NCI-H2107 treated with DMSO at 0.1 percent for 48 hours (cell line): ENCODE measurements around the gene PIM1.
"Not testable (repeated sequence)": the region's sequence is repeated elsewhere in the genome, so short reads cannot be mapped to it uniquely, and the experiment has no call there.

ENCODE experiments used
- DNase-seq: peaks from one replicate; lab custom pipeline; 2025; ENCODE audit not compliant: unreplicated experiment; lab: John Stamatoyannopoulos, UW

The PIM1 gene

DNA sequence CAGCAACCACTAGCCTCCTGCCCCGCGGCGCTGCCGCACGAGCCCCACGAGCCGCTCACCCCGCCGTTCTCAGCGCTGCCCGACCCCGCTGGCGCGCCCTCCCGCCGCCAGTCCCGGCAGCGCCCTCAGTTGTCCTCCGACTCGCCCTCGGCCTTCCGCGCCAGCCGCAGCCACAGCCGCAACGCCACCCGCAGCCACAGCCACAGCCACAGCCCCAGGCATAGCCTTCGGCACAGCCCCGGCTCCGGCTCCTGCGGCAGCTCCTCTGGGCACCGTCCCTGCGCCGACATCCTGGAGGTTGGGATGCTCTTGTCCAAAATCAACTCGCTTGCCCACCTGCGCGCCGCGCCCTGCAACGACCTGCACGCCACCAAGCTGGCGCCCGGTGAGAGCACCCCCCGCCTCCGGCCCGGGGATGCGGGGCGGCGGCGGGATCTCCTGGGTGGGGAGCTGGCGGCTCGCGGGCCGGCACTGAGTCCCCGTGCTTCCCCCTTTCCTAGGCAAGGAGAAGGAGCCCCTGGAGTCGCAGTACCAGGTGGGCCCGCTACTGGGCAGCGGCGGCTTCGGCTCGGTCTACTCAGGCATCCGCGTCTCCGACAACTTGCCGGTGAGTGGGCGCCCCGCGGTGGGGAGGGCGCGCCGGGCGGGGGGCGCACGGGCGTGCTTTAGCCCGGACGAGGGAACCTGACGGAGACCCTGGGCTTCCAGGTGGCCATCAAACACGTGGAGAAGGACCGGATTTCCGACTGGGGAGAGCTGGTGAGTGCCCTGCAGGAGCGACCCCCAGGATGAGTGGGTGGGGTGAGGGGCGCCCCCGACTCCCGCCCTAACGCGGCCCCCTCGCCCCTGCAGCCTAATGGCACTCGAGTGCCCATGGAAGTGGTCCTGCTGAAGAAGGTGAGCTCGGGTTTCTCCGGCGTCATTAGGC, 585 bp downstream of the PIM1 start:
- no peak for DNase-seq

DNA sequence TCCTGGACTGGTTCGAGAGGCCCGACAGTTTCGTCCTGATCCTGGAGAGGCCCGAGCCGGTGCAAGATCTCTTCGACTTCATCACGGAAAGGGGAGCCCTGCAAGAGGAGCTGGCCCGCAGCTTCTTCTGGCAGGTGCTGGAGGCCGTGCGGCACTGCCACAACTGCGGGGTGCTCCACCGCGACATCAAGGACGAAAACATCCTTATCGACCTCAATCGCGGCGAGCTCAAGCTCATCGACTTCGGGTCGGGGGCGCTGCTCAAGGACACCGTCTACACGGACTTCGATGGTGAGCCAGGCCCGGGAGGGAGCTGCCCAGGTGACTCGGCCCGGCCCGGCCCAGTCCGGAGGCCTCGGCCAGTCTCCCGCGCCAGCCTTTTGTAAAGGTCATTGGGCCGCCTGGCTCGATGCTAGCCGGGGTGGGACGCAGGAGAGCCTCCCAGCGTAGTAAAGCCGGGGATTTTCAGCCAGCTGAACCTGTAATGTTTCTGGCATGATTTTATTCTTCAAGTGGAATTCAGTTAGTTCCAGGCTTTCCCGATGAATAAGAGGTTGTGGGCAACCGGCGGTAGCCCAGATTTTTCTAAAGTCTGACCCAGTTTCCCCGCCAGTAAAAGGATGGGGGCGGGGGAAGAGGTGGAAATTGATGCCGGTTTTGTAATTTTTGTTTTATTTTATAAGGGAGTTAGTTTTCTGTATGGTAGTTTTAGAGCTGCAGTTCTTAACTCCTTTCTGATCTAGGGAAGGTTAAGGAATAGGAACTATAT, 1.4 kb downstream of the PIM1 start:
- DNase-seq: no peak

DNA sequence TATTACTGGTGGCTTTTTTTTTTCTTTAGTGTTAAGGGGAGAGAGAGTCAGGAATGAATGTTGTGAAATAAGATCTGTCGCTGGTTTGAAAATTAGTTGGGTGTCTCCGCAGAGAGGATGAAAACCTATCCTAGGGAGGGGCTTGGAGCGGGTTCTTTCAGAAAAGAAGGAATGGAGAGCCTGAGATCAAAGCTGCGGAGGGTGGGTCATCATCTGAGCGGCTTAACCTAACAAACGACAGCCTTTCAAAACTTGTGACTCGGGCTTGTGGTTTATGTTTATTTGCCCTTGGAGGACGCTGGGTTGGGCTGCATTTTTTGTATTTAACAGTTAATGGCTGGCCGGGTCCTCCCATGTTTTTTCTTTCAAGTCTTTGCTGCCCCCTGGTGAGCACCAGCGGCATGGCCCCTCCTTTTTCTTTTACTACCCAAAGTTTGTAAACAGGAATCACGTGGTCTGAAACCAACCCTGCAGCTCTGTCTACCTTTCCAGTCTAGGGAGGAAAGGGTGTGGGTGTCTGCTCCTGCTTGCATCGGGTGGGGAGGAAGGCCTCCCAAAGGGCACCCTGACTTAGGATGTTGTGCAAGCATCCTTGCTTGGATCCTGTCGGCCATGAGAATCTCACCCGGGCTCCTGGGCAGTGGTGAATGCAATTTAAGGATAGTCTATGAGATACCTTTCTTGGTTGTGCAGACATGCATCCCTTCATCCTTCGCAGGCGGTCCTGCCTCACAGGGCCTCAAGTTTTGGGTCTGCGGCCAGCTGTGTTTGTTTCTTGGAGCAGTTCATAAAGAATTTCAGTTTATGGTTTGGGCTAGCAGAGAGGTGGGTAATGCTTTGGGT, 2.2 kb downstream of the PIM1 start:
- DNase-seq: peak; percentile 71

DNA sequence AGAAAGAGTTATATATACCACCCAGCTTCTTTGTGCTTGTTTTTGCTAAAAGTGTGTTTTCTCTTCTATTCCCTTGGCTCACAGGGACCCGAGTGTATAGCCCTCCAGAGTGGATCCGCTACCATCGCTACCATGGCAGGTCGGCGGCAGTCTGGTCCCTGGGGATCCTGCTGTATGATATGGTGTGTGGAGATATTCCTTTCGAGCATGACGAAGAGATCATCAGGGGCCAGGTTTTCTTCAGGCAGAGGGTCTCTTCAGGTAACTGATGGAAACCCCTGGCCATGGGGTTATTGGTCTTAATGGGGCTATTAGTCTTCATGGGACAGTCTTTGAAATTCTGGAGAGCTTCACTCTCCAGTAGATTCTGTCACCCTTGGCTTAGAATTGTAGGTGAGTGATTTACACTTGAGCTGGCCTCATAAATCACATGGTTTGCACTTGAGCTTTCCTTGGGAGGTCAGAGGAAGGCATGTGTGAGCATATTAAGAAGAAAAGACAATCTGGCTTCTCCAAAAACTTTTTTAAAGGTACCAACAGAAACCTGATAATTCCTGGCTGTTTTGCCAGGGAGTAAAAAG, 3.0 kb downstream of the PIM1 start:
- no peak for DNase-seq

- DNase-seq: no peak
These were observed 3.7 kb downstream of the PIM1 start for GRCh38 chr6:37173493-37174195.

DNA sequence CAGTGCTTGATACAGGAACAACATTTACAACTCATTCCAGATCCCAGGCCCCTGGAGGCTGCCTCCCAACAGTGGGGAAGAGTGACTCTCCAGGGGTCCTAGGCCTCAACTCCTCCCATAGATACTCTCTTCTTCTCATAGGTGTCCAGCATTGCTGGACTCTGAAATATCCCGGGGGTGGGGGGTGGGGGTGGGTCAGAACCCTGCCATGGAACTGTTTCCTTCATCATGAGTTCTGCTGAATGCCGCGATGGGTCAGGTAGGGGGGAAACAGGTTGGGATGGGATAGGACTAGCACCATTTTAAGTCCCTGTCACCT, 4.2 kb downstream of the PIM1 start:
- DNase-seq: no peak

- no peak for DNase-seq
These were observed 4.8 kb downstream of the PIM1 start for GRCh38 chr6:37174515-37175331.

DNA sequence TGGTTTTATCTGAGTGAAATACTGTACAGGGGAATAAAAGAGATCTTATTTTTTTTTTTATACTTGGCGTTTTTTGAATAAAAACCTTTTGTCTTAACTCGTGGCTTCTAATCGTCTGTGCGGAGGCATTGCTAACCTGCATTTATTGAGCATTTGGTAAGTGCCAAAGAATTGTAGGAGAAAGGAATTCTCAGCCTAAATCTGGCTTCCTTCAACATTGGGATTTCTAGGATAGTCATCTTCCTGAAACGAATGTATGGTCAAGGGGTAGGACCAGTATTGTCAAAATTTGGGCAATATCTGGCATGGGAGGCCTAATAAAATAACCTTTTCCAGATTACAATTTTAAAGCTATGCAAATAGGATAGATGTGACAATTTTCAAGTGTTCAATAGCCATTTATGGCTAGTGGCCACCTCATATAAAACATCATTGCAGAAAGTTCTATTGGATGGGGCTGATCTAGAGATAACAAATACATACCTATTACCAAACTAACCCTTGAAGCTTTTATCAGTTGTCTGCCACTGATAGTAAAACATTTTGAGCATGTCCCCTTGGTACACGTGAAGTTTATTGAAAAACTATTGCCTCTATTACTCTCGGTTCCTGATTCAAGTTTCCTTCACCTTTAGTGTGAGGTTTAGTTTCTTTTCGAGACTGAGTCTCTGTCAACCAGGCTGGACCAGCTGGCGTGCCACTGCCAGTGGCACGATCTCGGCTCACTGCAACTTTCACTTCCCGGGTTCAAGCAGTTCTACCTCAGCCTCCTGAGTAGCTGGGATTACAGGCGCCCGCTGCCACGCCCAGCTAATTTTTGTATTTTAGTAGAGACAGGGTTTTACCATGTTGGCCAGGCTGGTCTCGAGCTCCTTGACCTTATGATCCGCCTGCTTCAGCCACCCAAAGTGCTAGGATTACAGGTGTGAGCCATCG, 5.6 kb downstream of the PIM1 start:
- DNase-seq: no peak

DNA sequence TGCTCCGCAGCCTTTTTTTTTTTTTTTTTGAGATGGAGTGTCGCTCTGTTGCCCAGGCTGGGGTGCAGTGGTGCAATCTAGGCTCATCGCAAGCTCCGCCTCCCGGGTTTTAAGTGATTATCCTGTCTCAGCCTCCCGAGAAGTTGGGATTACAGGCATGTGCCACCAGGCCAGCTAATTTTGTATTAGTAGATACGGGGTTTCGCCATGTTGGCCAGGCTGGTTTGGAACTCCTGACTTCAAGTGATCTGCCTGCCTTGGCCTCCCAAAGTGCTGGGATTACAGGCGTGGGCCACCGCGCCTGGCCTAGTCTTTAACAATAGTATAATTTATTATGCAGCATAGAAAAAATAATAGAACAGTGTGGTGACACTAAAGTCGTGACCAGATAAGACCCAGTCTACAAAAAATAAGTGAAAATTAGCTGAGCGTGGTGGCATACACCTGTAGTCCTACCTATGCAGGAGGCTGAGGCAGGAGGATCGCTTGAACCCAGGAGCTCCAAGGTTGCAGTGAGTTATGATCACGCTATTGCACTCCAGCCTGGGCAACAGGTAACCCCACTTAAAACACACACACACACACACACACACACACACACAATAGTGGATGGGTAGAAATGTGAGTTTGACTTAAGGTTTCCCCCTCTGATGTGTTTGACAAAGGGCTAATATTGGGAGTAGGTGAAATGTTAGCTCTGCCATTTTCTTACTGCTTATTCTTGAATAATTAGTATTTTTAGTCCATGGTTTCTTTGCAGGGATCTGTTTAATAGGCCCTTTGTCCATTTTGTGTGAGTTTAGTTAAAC, 6.5 kb downstream of the PIM1 start:
- DNase-seq: no peak

DNA sequence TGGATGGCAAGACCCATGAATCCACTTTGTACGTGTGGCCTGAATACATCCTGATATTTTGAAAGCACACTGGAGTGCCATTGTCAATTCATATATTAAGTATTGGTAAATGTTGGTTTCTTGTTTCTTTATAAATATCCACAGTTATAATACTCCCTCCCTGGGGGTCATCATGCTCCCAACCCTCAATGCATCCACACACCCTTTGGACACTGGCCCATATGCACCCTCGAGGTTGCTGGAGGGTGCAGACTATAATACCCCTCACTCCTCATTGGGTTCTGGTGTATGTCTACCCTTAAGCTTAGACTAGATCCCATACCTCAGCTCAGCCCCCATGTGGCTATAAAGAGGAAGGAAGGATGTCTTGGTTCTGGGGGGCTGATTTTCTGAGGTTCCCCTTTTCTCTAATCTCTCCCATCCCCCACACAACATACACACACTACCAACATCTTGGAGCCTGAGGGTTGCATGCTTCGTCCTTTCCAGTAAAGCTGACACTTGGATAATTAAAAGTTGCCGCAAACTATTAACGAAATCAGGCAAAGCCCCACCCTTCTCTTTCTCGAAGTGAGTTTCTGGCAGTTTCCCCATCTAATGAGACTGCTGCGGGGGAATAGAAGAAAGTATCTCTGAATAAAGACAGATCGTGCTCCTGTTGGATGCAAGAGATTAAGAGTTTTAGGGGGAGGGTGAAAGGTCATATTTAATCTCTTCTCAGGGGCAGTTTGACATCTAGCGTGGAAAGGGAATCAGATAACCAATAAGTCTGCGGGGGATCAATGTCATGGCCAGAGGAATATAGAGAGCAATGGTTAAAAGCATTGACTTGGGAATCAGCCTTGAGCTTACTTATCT, 7.4 kb downstream of the PIM1 start:
- no peak for DNase-seq

GRCh38 chr6:37177935-37178517, 8.1 kb downstream of the PIM1 start:
- DNase-seq: no peak

GRCh38 chr6:37180075-37180474, 10.1 kb downstream of the PIM1 start:
- no peak for DNase-seq

- DNase-seq: not testable (repeated sequence)
These were observed 10.7 kb downstream of the PIM1 start for GRCh38 chr6:37180610-37181009.

- DNase-seq: no peak
These were observed 13.0 kb downstream of the PIM1 start for GRCh38 chr6:37182736-37183590.

DNA sequence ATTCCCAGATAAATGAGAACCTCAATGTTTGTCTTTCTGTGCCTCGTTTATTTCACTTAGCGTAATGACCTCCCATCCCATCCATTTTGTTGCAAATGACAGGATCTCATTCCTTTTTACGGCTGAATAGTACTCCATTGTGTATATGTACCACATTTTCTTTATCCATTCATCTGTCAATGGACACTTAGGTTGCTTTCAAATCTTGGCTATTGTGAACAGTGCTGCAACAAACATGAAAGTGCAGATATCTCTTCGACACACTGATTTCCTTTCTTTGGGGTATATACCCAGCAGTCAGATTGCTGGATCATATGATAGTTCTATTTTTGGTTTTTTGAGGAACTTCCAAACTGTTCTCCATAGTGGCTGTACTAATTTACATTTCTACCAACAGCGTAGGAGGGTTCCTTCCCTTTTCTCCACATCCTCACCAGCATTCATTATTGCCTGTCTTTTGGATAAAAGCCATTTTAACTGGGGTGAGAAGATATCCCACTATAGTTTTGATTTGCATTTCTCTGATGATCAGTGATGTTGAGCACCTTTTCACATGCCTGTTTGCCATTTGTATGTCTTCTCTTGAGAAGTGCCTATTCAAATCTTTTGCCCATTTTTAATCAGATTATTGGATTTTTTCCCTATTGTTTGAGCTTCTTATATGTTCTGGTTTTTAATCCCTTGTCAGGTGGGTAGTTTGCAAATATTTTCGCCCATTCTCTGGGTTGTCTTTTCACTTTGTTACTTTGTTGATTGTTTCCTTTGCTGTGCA, 16.2 kb downstream of the PIM1 start:
- not testable (repeated sequence) for DNase-seq
